ENCODE measurements around the gene FTO. TPM values are rescaled to one million over a fixed set of nuclear protein-coding genes. Genes with fewer than 3 reads are reported as not detected.

The FTO gene
- total and polyA plus RNA-seq, 2 of the 13 experiments (the other 11 are each of a cell fraction or from before 2014, with no cell fraction given), result 41.6 to 55.8 TPM

GRCh38 chr16:54165912-54166865, 462.2 kb downstream of the FTO start (continued):
- TF ChIP-seq ZNF703 (CRISPR knock-in tag; IDR thresholded peaks at IDR 0.05; ENCODE audit: borderline replicate concordance), result 0 out of 2 replicates have a peak, but pooled peaks have one; percentile 10
- no peak for TF ChIP-seq ZNF512 (CRISPR knock-in tag; IDR thresholded peaks at IDR 0.05)

- no peak overlapping the region for H3K4me3 ChIP-seq (replicated peaks in 1 of 3; ENCODE audit: insufficient read depth in 1 of 3, low read depth in 2 of 3, low read length in 3 of 3)
- peaks cover 77% of the 10 kb centered on the region for H3K4me1 ChIP-seq (ENCODE audit: insufficient read depth, low read length)
- TF ChIP-seq SRSF9 (IDR thresholded peaks at IDR 0.05; ENCODE audit: borderline replicate concordance, insufficient read depth, low read depth, low read length, poor library complexity, severe bottlenecking), result no peak
- peak; percentile 90 for TF ChIP-seq ZMYM3 (CRISPR knock-in tag; IDR thresholded peaks at IDR 0.05)
- peak; percentile 63; the same call in 1 of the 2 replicates for TF ChIP-seq KDM1A (CRISPR knock-in tag; IDR thresholded peaks at IDR 0.05)
- peak; percentile 98 for TF ChIP-seq ZNF629 (CRISPR knock-in tag; conservative IDR thresholded peaks at IDR 0.05)
- peak; percentile 96; the same call in 1 of the 2 replicates for TF ChIP-seq CHD4 (IDR thresholded peaks at IDR 0.05; ENCODE audit: borderline replicate concordance, low read length)
- TF ChIP-seq CTCF (CRISPR knock-in tag; IDR thresholded peaks at IDR 0.05), result no peak
- no peak for TF ChIP-seq TEAD3 (CRISPR knock-in tag; optimal IDR thresholded peaks at IDR 0.05; ENCODE audit: borderline replicate concordance)
- peak; percentile 79; the same call in 1 of the 2 replicates for TF ChIP-seq ADNP (CRISPR knock-in tag; IDR thresholded peaks at IDR 0.05)
- TF ChIP-seq RCOR2 (CRISPR knock-in tag; IDR thresholded peaks at IDR 0.05), result 0 out of 2 replicates have a peak, but pooled peaks have one; percentile 52
- 94% methylated on average over 5 of the region's 5 CpGs for WGBS (ENCODE audit: low lambda C conversion rate)
- no peak overlapping the region for H3K4me2 ChIP-seq (ENCODE audit: low read depth, low read length)
- H3K9me3 ChIP-seq (ENCODE audit: low read length), result no peaks in the 10 kb centered on the region
- POLR2A ChIA-PET, result no interaction called here
- no TSS peak for BruUV-seq (replicated peaks)
- H3K27me3 ChIP-seq (ENCODE audit: control insufficient read depth in 1 of 2, insufficient read depth in 2 of 2, low read length in 2 of 2), result no peaks in the 10 kb centered on the region
- no peaks in the 10 kb centered on the region for H3K79me2 ChIP-seq (ENCODE audit: insufficient read depth, low read length)
- in situ Hi-C loops (cut with HindIII; ENCODE audit: extremely low pct_ligation_motif_present, low pct_unique_long_range_greater_than_20kb) (no loop called here), intact Hi-C loops (cut with micrococcal nuclease; ENCODE audit: unreplicated experiment) (no loop called here)
- no peaks in the 10 kb centered on the region for H4K20me1 ChIP-seq (ENCODE audit: insufficient read depth, low read length)
- H2AFZ ChIP-seq (ENCODE audit: low read length), result no peak overlapping the region
- ATAC-seq (no peak), DNase-seq (ENCODE audit: low spot score) (no peak), FAIRE-seq (no peak)
- no peak overlapping the region for H3K9ac ChIP-seq (ENCODE audit: insufficient read depth, low read depth, low read length)
- CTCF ChIA-PET (ENCODE audit: low intra/inter-chr PET ratio, low total read pairs), result no interaction called here
- no peak overlapping the region for H3K27ac ChIP-seq (ENCODE audit: extremely low read length, insufficient read depth, low read length)
- no peaks in the 10 kb centered on the region for H3K36me3 ChIP-seq (replicated peaks in 1 of 2; ENCODE audit: control insufficient read depth in 1 of 2, insufficient read depth in 2 of 2, low read length in 2 of 2)
These were observed 465.2 kb downstream of the FTO start for GRCh38 chr16:54169112-54169511.
